Central memory CD4-positive, alpha-beta T cell (primary cell): ENCODE measurements around the gene PIP5K1C.
"Not testable (repeated sequence)": the region's sequence is repeated elsewhere in the genome, so short reads cannot be mapped to it uniquely, and the experiment has no call there.

ENCODE experiments used
- DNase-seq: peaks from one replicate; pipeline ENCODE4 v3.0.0; 2022

The PIP5K1C gene

GRCh38 chr19:3659746-3660112, 40.5 kb downstream of the PIP5K1C start:
- DNase-seq: no peak

DNA sequence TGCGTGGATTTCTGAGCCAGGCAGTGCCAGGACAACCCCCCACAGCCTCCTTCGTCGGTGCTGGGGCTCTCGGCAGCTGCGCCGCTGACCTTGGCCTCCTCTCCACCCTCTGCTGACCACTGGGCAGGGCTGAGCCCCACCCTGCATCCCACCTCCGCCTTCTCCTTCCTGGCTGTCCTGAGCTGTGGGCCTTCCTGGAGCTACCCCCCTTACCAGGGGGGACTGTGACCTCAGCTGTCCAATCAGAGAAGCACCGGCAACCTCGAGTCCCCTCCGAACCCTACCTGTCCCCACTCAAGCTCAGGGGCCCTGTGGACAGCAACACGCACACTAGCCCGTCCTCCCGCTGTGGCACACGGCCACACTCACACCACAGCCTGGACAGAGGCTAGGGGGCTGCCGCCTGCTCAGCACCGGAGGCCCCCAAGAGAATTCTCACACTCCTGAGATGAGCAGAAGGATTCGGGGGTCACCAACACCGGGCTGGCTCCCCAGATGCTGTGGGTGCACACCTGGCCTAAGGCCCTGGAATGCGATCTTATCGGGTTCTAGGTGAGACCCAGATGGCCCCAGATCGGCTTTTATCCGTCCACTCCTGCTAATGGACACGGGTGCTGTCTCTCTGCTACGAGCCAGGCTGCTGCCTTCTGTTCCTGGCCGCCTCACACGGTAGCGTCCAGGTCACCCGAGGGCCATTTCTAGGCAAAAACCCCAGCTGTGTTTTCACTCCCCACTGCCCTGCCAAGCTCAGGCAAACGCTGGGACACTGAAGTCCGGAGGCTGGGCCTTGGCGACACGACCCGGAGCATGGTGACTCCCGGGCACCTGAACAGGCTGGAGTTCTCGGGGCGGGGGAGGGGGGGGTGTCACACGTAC, 41.2 kb downstream of the PIP5K1C start:
- DNase-seq: no peak

GRCh38 chr19:3658004-3658869, 42.0 kb downstream of the PIP5K1C start:
- DNase-seq: no peak

DNA sequence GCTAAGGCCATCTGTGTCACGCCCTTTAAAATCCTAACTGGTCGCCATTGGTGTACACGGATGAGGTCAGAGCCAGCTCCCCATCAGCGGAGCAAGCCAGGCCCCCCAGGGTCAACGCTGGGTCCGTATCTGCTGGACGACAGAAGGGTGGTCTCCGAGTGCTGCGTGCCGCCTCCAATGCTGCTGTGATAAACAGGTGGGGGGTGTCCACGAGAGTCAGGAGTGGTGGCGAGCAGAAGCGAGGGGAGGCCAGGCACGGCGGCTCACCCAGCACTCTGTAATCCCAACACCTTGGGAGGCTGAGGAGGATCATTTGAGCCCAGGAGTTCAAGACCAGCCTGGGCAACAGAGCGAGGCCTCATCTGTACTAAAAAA, 42.9 kb downstream of the PIP5K1C start:
- no peak for DNase-seq

DNA sequence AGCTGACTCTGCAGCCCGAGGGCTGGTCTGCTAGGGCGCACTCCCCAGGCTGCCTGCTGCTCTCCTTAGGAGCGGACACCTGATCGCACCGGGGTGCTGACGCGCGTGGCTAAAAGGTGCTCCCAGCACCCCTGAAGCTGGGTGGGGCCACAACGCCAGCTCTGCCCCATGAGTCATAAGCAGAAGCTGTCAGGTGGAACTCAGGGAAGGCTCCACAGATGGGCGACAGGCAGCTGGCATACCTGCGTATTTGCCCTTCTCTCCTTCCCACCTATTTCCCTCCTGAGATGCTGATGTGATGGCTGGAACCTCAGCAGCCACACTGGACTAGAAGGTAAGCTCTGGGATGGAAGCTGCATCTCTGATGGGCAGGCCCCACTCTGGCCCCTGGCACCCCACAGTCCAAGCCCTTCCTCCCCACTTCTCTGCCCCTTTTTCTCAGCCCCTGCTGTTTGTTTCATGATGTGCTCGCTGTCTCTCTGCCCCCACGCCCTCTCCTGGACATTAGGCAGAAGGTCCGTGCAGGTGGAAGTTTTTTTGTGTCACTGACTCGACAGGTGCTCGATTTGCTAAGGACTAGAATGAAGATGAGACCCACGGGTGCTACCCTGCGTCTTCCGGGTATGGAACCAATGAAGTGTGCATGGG, 43.4 kb downstream of the PIP5K1C start:
- no peak for DNase-seq

GRCh38 chr19:3656073-3656746, 44.1 kb downstream of the PIP5K1C start:
- no peak for DNase-seq

DNA sequence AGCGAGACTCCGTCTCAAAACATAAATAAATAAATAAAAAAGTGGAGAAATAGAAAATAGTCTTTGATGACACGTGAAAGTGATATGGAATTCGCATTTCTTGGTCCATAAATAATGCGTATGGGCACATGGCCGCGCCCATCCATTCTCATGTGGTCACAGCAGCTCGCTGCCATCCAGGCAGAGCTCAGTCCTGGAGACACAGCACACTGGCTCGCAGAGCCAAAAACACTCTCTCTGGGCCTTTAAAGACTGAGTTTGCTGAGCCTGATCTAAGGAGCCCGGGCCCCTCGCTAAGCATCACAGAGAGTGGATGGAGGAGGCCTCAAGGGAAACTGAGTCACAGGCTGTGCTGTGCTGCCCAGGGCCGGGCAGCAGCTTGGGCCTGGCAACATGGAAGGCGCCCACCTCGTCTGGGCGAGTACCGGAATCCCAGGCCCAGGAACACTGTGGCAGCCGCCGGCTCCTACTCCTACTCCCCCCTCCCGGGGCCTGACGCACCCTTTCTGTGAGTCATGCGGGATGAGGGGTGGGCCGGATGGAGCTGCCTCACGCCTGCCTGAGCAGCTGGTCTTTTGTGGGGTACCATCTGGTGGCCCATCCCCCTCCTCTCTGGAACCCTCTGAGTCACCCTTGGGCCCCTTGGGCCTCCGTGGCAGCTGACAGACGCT, 44.7 kb downstream of the PIP5K1C start:
- DNase-seq: no peak

- DNase-seq: no peak
These were observed 46.3 kb downstream of the PIP5K1C start for GRCh38 chr19:3653865-3654513.

- no peak for DNase-seq
These were observed 47.0 kb downstream of the PIP5K1C start for GRCh38 chr19:3653081-3653795.

GRCh38 chr19:3652422-3652821, 47.8 kb downstream of the PIP5K1C start:
- DNase-seq: no peak

- no peak for DNase-seq
These were observed 48.6 kb downstream of the PIP5K1C start for GRCh38 chr19:3651684-3652083.

DNA sequence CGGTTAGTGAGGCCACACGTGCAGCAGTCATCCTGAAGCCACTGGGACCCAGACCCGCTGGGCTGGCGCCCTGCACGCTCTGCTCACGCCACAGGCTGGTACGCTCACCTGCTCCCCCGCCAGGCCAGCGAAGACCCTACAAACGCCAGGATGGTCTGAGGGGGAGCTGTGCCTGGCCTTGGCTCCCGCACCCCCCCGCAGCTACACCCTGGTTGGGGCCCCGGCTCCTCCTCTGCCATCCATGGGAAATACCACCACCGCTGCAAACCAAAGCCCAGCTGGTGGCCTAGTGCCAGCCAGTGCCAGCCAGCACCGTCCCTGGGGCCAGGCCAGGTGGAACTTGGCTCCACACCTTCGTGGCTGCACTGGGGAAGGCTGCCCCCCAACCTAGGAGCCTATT, 50.4 kb downstream of the PIP5K1C start:
- no peak for DNase-seq

DNA sequence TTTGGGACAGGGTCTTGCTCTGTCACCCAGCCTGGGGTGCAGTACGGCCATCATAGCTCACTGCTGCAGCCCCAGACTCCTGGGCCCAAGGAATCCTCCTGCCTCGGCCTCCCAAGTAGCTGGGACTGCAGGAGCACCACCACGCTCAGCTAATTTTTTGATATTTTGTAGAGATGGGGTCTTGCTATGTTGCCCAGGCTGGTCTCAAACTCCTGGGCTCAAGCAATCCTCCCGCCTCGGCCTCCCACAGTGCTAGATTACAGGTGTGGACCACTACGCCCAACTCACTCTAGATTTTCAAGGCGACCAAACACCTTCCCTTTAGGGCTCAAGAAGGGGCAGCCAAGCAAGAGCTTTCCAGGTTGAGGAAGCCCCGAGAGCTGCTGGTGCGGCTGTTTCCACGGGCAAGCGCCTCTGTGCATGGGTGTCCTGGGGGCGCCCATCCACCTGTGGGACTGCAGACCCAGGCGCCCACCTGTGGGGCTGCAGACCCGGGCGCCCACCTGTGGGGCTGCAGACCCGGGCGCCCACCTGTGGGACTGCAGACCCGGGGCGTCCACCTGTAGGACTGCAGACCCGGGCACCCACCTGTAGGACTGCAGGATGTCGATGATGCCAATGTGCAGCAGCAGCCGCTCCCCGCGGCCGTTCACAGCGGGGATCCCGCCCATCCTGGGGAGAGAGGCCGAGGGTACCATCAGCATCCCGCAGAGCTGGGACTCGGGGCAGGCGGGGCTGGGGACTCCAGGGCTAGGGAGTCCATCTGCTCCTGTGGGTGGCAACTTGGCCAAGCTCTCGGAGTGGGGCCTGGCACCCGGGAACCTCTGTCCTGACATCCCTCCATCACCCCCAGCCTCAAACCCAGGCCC, 52.0 kb downstream of the PIP5K1C start:
- DNase-seq: no peak

- DNase-seq: not testable (repeated sequence)
These were observed 53.2 kb downstream of the PIP5K1C start for GRCh38 chr19:3647102-3647501.

- no peak for DNase-seq
These were observed 53.8 kb downstream of the PIP5K1C start for GRCh38 chr19:3646336-3647092.

- no peak for DNase-seq
These were observed 54.5 kb downstream of the PIP5K1C start for GRCh38 chr19:3645726-3646125.

GRCh38 chr19:3645067-3645396, 55.2 kb downstream of the PIP5K1C start:
- DNase-seq: no peak

DNA sequence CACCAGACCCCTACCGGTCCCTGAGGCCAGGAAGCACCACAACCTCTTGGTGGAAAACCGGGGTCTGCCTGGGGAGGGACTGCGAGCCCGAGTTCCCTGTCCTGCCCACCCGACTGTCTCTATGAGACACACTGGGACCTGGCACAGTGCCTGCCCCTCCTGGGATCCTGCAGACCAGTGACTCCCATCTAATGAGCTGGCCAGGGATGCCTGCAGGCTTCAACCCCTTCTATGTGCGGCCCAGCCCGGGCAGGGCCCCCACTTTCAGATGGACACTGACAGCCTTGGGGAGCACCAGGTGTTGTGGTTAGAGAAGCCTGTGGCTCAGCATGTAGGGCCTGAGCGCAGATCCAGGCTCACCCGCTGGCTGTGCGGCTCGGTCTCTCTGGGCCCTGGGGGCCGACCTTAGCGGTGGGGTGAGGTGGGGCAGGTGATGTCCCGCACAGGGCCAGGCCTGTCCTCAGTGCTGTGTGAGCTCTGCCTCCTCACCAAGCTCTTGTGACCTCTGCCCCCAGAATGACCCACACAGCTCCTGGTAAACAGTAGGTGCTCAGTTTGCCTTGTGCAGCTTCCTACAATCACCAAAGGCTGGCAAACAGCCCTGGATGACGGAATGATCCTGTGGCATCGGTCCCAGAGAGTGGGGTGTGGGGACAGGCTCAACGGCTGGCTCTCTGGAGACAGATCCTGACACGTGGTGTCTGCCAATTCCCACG, 55.8 kb downstream of the PIP5K1C start:
- DNase-seq: no peak
